Loucy (cell line): ENCODE measurements around the gene RICTOR.

Experiments used
- EZH2phosphoT487 ChIP-seq: fragments of 200-600 bp; IDR thresholded peaks from 2 replicates; pipeline ENCODE4 v1.6.1; 2018; ENCODE audit warnings: antibody characterized with exemption, mild to moderate bottlenecking, moderate library complexity, borderline replicate concordance
- TF ChIP-seq, protein P1 (sequence below): fragments of 200-600 bp; sonication (generic); conservative IDR thresholded peaks from 2 replicates; pipeline ENCODE4 v1.5.1; 2014; ENCODE audit warnings: mild to moderate bottlenecking, antibody characterized with exemption, low read length

DNA sequence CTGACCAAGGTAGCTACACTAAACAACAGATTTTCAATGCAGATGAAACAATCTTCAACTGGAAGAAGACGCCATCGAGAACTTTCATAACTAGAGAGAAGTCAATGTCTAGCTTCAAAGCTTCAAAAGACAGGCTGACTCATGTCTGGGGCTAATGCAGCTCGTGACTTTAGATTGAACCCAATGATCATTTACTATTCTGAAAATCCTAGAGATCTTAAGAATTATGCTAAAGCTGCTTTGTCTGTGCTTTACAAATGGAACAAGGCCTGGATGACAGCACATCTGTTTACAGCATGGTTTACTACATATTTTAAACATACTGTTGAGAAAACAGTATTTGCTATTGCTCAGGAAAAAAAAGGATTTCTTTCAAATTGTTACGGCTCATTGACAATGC lies 54.9 kb downstream of the RICTOR start:
- TF ChIP-seq, protein P1, sequence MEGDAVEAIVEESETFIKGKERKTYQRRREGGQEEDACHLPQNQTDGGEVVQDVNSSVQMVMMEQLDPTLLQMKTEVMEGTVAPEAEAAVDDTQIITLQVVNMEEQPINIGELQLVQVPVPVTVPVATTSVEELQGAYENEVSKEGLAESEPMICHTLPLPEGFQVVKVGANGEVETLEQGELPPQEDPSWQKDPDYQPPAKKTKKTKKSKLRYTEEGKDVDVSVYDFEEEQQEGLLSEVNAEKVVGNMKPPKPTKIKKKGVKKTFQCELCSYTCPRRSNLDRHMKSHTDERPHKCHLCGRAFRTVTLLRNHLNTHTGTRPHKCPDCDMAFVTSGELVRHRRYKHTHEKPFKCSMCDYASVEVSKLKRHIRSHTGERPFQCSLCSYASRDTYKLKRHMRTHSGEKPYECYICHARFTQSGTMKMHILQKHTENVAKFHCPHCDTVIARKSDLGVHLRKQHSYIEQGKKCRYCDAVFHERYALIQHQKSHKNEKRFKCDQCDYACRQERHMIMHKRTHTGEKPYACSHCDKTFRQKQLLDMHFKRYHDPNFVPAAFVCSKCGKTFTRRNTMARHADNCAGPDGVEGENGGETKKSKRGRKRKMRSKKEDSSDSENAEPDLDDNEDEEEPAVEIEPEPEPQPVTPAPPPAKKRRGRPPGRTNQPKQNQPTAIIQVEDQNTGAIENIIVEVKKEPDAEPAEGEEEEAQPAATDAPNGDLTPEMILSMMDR: no peak
- no peak for TF ChIP-seq EZH2phosphoT487
